Fibroblast of skin of scalp (primary cell): ENCODE measurements around the gene IRF1.
"Not testable (repeated sequence)": the region's sequence is repeated elsewhere in the genome, so short reads cannot be mapped to it uniquely, and the experiment has no call there.

Source experiments
- DNase-seq: peaks from one replicate; pipeline ENCODE4 v3.0.0-alpha.2; 2013

IRF1 gene

DNA sequence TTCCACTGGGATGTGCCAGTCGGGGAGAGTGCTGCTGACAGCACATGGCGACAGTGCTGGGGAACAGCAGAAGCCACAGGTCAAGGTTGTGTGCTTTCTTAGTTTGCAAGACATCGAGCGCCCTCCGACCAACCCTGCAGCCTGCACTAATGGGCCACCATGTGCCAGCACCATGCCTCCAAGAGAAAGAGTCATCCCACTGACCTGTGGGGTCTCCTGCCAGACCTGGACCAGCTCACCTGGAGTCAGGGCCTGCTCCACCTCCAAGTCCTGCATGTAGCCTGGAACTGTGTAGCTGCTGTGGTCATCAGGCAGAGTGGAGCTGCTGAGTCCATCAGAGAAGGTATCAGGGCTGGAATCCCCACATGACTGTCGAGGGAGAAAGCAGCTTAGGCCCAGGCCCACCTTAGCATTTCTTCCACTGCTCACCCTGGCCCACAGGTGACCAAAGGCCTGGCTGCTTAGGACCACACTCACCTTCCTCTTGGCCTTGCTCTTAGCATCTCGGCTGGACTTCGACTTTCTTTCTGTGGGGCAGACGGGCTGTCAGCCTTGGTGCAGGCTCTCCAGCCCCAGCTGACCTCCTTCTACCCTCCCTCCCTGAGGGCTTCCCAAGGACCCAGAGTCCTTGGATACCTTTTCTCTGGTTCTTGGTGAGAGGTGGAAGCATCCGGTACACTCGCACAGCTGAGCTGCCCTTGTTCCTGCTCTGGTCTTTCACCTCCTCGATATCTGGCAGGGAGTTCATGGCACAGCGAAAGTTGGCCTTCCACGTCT is 4.1 kb downstream of the IRF1 start:
- no peak for DNase-seq

DNA sequence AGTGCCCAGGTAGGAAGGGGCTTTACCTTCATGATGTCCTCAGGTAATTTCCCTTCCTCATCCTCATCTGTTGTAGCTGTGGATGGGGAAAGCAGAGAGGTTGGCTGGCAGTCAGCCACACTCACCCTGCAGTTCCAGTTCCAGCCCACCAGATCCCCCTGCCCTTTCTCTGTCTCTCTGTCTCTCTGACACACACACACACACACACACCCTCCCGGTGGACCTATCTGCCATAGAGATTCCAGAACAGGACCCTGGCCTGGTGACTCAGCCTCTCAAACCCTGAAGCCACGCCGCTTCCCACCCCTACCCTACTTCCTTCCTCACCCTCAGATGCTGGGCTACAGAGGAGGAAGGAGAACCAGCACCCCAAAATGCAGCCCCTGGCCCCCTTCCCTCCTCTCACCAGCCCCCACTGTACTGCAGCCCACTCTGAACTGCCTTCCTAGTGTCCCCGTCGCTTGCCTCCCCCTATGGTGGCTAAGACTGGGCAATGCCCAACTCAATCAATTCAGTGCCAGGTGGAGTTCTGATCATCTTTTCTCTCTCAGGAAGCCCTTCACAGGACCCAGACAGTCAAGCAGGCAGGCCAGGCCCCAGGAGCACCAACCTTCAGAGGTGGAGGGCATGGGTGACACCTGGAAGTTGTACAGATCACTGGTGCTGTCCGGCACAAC is 4.8 kb downstream of the IRF1 start:
- DNase-seq, result no peak

DNA sequence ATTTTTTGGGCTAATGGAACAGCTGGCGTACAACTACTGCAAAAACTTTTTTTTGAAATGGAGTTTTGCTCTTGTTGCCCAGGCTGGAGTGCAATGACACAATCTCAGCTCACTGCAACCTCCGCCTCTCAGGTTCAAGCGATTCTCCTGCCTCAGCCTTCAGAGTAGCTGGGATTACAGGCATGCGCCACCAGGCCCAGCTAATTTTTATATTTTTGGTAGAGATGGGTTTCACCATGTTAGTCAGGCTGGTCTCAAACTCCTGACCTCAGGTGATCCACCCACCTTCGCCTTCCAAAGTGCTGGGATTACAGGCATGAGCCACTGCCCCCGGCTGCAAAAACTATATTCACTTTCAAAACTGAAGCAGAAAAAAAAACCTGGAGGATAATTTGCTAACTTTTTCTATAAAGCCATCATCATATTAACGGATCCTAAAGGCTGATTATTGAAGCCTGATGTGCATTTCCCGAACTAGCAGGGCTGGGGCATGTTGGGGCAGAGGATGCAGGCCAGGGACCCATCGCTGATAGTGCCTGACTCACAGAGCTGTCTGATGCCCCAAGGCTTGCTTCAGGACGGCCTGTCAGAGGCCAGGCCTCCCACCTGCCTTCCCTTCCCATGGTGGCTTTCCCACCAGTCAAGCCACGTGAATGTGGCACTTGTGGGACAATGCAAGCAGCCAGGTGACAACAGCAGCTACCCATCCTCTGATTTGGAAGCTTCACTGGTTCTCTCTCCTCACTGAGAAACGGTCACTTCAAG is 5.5 kb downstream of the IRF1 start:
- DNase-seq, result not testable (repeated sequence)

DNA sequence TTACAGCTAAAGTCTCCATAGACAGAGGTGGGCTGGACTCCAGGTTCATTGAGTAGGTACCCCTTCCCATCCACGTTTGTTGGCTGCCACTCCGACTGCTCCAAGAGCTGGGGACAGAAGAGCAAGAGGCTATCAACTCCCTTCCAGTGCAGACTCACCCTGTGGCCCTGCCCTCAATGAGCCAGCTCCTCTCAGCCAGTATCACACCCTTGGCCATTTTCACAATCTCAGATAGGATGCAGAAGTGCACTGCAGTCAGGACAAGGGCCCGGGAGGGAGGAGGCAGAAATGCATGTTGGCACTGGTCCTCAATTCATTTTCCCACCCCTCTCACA is 6.2 kb downstream of the IRF1 start:
- no peak for DNase-seq

DNA sequence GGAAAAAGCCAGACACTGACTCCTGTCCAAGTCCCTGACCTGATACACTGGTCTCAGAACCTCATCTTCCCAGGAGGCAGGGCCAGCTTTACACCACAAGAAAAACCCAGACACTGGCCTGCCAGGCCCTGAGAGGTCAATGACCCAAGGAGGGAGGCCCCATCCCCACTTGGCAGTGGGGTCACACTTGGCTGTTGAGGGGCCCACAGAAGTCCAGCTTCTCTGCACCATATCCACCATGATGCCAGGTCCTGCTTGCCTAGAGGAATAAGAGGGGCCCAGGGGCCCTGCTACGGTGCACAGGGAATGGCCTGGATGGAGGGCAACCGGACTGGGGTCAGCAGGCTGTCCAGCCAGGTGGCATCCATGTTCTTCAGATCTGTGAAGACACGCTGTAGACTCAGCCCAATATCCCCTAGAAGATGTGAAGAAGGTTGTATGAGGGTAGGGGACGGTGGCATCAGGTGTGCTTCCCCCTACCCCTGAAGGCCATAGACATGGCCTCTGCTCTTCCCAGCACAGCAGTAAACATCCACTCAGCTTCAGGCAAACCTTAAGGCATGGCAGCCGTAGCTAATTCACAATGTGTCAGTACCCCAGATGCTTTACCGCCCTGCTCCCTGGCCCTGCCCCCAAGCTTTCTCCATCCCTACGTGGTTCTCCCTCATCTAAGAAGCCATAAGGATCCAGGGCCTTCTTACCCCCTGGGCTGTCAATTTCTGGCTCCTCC is 6.7 kb downstream of the IRF1 start:
- no peak for DNase-seq

DNA sequence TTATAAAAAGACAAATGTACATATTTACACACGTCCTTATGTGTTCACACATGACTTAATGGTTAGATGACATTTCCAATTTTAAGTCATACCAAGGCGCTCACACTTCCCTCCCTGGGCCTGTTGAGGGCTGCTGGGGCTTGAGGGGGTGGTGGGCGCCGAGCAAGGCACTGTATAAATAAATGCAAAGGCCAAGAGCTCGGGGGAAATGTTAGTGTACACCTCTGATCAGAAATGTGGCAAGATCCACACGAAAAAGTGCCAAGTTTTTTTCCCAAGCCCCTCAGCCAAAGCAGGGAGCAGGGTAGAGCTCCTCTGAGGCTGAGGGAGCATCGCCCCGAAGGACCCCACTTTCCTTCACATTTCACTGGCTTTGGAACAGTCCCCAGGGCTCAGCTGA is 7.5 kb downstream of the IRF1 start:
- no peak for DNase-seq

DNA sequence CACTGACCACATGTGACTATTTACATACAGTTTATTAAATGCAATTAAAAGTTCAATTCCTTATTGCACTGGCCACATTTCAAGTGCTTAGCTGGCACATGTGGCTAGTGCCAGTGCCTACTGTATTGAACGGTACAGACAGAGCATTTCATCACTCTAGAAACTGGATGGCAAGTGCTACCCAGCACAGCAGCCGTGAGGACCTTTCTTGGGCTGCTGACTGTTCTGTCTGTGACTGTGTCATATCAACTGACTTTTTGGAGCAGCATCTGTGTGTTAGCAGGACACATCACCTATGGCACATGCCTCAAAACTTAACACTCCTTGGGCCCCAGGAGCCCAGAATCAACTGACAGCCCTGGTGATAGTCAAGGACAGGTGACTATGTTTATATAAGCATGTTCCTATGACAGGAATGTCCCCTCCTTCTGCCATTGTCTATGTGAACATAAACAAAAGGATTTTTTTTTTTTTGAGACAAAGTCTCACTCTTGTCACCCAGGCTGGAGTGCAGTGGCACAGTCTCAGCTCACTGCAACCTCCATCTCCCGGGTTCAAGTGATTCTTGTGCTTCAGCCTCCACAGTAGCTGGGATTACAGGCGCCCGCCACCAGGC is 8.9 kb downstream of the IRF1 start:
- no peak for DNase-seq

DNA sequence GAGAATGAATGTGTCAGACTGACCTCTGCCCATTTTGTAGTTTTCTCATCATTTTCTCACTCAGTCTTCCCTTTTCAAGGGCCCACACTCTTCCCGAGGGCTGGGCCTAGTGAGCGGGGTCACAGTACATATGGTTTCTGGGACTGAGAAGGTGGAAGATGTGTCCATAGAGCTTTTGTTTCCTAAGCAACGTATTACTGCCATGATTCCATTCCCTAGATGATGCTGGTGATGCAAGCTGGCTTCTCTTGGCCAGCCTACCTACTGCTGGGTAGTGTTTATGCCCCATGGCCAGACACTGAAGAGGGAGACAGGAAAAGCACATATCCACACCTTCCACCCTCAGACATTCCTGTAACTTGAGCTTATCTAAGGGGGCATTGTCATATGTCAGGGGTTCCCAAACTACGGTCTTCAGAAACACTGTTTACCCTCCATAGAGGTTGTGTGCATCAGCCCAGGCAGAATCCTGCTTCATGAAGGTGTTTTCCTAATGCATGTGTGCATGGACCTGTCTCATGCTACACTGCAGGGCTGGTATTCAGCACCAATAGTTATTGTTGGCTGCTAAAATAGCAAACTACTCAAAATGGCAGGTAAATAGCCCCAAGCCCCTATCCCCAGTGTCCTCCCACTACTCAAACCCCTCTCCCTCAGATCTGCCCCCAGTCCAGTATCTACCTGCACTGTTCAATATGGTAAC is 9.5 kb downstream of the IRF1 start:
- DNase-seq, result no peak

DNA sequence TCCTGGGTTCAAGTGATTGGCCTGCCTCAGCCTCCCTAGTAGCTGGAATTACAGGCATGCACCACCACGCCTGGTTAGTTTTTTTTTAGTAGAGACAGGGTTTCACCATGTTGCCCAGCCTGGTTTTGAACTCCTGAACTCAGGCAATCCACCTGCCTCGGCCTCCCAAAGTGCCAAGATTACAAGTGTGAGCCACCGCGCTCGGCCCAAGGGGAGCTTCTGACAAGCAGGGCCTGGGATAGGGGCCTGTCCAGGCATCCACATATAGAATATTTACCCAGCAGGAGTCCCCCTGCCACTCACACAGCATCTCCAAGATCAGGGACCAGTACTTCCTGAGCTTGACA is 10.1 kb downstream of the IRF1 start:
- DNase-seq, result no peak

DNA sequence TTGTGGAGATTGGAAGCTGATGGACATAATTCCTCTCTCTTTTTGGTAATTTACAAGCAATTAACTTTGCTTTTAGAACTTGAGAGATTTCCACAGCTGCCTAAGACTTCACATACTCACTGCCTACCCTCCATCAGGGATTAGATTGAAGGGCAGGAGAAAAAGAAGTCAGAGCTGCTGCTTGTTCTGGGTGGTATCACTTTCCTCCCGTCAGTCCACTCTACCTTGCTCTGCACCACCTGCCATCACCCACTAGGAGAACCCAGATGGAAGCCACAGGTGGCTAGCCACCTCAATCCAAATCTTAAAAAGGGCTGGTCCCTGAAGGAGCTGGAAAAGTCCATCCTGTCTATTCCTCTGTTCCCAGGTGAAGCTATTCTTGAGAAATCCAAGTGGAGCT is 10.5 kb downstream of the IRF1 start:
- no peak for DNase-seq

DNA sequence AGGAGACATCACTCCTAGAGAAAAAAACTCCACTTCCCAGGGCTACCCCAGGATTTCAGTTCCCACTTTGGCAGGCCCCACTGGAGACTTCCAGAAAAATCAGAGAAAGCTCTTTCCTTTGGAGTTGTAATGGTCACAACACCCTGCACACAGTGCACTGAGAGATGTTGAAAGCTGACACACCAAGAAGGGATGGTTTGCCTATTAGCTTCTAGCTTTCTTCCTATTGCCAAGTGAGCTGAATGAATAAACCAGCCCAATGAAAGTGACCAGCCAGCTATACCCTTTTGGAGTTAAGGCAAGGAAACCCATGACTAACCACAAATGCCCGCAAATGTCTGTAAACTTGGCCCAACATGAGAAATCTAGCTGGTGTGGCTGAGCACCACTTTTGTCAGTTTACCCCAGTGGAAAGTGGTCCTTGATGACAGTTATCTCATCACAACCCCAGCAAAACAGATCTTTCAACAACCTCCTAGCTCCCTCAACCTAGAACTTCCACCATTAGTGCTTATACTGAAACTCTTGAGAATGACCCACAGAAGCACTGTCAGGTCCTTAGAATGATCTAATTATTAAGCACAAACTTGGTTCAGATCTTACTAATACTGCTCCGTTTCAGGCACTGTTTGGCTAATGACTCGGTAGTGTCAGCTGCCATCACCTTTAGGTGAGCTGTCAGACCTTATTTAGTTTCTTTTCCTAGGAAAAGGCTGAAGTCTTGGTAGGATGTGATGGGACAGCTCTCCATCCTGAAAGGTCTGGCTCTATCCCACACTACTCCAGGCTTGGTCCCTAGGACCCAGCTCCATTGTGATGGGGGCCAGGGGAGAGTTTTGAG is 11.2 kb downstream of the IRF1 start:
- no peak for DNase-seq

DNA sequence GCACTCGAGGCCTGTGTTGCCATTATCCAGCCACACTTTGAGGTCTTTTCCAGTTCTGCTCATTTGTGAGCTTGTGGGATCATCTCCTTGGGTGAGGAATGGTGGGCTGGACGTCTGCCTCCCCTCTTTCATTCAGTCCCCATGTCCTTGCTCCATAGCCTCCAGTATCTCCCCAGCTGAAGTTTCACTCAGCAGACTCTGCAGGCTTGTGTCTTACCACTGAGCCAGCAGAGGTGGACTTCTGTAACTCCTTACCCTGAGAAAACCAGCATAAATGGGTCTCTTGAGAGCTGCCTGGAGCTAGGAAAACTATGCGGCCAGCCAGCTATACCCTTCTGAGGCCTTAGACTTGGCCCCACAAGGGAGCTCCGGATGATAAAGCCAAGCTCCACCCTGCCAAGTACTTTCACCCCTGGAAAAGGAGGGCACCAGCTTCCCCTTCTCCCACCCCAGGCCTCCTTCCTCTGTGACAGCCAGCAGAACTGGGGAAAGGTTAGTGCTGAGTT is 12.2 kb downstream of the IRF1 start:
- DNase-seq, result no peak

DNA sequence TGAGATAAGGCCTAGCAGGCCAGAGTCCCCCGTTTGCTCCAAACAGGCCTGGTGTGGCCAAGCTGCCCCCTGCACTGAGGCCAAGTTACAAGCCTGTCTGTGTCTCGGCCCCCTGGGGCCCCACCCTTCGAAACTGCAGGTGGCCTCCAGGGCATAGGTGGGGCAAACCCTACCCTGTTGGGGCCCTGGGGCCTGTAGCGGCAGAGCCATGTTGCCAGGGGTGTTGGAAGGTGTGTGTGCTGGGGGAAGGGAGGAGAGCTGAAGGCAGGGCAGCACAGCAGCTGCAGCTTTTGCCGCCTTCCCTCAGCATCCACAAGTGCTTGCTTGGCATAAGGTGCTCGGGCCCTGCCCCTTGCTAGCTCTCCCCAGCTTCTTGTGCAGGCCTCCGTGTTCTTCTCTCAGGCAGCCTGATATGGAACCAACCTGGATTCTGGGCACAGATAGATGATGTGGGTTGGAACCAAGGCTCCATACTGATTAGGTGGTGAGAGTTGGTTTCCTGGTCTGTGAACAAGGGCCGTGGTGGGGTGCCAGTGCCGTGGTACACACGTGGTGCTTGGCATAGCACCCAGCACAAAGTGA is 12.7 kb downstream of the IRF1 start:
- no peak for DNase-seq

DNA sequence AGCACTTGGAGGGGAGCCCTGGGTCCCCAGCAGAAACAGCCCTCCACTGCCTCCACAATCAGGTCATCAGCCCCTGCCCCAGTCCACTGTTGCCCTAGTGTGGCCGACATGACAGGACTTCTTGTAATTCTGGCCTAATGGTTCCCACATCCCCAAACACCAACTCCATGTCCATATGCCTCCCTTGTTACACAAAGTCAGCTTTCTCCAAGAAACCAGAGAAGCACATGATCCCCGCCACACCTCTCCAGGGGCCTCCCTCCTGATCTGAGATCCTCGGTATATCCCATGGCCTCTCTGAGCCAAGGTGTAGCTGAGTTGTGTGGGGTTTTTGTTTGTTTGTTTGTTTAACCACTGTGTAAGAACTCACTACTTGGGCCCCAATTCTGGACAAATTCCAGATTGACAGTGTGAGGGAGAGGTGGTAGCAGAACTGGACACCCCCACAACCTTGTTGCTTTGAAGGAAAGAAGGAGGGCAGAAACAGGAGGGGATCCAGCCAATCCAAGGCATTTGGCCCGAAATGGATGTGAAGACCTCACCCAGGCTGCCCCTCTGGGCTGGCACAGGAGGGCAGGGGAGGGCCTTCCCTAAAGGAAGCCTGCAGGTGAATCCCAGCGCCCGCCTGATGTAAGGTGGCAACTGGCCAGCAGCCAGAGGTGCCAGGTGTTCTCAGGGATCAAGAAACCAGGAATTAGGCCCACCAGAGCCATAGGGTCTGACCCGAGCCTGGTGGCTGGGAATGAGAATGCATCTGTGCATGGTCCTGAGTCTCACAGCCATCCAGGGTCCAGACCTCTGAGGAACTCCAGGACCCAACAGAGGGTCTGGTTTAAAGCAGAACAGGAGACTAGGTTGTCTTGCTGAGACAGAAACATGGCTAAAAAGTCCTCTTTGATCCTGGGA is 13.4 kb downstream of the IRF1 start:
- no peak for DNase-seq

DNA sequence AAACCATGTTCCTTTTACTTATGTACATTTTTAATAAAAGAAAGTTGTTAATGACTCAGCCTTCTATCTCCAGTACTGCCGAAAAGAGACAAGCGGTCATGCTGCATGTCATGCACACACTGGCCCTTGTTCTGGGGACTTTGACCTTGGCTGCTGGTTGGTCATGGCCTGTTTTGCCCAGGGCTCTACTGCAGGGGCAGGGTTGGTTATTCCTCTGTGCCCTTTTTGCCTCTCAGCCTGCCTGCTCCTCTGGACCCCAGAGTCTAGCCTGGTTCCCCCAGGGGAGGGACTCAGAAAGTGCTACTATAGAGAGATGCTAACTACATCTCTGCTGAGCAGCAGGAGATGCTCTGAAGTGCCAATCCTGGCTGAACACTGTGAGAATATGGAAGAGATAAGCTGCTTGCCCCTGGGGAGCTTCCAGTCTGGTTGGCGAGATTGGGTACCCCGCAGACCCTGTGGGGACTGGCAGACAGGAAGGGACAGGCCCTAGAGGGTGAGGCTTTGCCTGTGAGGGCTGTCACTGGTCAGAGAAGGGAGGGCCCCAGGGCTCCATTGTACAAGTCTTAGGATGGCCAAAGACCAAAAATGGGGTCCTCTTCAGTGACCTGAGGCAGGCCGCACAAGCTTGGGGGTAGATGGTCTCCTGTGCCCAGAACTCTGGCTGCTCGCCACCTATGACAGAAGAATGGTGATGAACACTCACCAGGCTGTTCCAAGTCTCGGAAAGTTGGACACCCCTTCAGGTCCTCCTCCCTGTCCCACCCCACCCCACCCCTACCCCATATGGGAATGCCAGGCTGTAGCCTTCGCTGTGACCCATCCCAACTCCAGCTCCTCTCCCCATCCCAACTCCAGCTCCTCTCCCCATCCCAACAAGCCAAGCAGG is 14.3 kb downstream of the IRF1 start:
- no peak for DNase-seq

DNA sequence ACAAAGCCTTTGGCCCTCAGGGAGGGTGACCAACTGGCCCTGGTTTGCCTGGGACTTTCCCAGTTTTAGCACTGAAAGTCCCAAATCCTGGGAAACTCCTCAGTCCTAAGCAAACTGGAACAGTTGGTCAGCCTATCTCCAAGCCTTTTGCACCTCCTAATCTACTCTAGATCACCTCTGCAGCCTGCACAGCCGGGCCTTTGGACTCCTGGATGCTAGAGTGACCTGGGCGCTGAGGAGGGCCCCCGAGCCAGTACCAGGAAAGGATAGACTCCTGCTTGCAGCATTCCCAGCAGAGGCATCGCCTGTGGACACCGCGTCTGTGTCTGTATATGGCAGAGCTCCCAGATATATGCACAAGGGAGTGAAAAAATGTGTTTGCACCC is 15.1 kb downstream of the IRF1 start:
- DNase-seq, result no peak

DNA sequence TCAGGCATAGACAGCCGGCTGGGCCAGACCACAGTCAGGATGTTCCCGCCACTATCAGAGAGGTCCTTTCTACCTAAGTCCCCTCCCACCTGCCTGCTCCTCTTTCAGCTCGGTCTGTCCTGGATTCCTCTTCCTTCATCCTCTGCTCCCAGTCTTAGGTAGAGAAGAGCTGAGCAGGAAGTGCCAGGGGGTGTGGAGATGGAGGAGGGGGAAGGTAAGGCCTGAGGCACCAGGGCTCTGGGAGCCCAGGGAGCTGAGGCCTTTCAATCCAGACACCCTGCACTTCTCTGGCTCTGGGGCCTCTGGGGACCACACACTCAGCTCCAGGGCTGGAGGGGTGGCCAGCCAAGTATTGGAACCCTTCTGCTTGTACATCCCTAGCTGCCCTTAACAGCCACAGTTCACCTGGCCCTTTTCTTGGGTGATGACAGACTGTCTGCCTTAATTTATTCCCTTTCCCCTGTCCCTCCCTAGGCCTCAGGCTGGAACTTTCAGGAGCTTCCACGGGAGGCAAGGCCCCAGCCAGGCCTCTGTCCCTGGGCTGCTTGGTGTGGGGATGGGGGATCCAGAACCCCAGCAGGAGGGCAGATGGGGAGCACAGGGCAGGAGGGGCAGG is 15.6 kb downstream of the IRF1 start:
- DNase-seq, result no peak

DNA sequence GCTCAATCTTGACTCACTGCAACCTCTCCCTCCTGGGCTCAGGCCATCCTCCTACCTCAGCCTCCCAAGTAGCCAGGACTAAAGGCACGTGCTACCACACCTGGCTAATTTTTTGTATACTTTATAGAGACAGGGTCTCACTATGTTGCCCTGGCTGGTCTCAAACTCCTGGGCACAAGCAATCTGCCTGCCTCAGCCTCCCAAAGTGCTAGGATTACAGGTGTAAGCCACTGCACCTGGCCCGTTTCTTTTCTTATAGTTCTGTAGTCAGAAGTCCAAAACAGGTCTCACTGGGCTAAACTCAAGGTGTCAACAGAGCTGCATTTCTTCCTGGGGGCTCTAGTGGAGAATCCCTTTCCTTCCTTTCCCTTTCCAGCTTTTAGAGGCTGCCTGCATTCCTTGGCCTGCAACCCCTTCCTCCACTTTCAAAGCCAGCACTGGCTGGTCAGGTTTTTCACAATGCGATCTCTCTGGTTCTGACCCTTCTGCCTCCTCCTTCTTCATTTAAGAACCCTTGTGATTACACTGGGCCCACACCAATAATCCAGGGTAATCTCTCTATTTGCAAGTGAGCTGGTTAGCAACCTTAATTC is 16.3 kb downstream of the IRF1 start:
- DNase-seq, result no peak
